ENCODE data around the gene CRHR2.

GRCh38 chr7:30683306-30683705, 1.1 kb upstream of the CRHR2 start:
- TF ChIP-seq POLR2A (IDR thresholded peaks at IDR 0.05) (no peak), CTCF (IDR thresholded peaks at IDR 0.05) (no peak), POLR2AphosphoS5 (IDR thresholded peaks at IDR 0.05) (no peak)

Data from sigmoid colon (tissue), 4 donors.